CD4-positive, CD25-positive, alpha-beta regulatory T cell (primary cell): ENCODE measurements around the gene KRTAP10-2. TPM values are rescaled to one million over a fixed set of nuclear protein-coding genes. Genes with fewer than 3 reads are reported as not detected.
A peak's percentile ranks its signal among the peaks of the same experiment; 100 is the strongest.
"Not testable (repeated sequence)": the region's sequence is repeated elsewhere in the genome, so short reads cannot be mapped to it uniquely, and the experiment has no call there.

Experiments used
- ATAC-seq, 2 donors: fragments of 150-1000 bp; cut with Tn5 transposase; one replicate each; pipeline ENCODE4 v1.10.0; 2021; ENCODE audit warnings: low read depth in 2 of 2, moderate number of reproducible peaks in 2 of 2, moderate library complexity in 1 of 2
- DNase-seq, 3 donors: peaks; one replicate each; pipeline versions ENCODE4 v3.0.0 to v3.0.0-alpha.2; 2012 to 2022; ENCODE audit warnings: mixed read lengths in 1 of 3
- H3K27ac ChIP-seq: one replicate; pipeline ENCODE4 v1.7.0; 2013; ENCODE audit warnings: mild to moderate bottlenecking, low read length; ENCODE audit not compliant: insufficient read depth, poor library complexity, severe bottlenecking
- H3K27me3 ChIP-seq: one replicate; pipeline ENCODE4 v1.7.0; 2013; ENCODE audit warnings: low read length; ENCODE audit not compliant: control insufficient read depth, insufficient read depth
- H3K36me3 ChIP-seq: one replicate; pipeline ENCODE4 v1.7.0; 2013; ENCODE audit warnings: mild to moderate bottlenecking, low read length, moderate library complexity; ENCODE audit not compliant: control insufficient read depth, insufficient read depth
- H3K4me1 ChIP-seq: 2 replicates; pipeline ENCODE4 v1.7.0; 2013; ENCODE audit warnings: mild to moderate bottlenecking, low read length; ENCODE audit not compliant: insufficient read depth, control insufficient read depth, poor library complexity, severe bottlenecking
- H3K4me3 ChIP-seq: one replicate; pipeline ENCODE4 v1.7.0; 2013; ENCODE audit warnings: low read depth, mild to moderate bottlenecking, low read length, moderate library complexity
- H3K9me3 ChIP-seq, 2 experiments: 1 replicate in 1 of 2; 2 replicates in 1 of 2; pipeline ENCODE4 v1.7.0; 2013; ENCODE audit warnings: low read length in 2 of 2, mild to moderate bottlenecking in 1 of 2, moderate library complexity in 1 of 2; ENCODE audit not compliant: control insufficient read depth in 2 of 2
- H3K27ac Mint-ChIP-seq, 3 donors: one replicate each; pipeline ENCODE4 v1.8.0; 2020 to 2022; ENCODE audit warnings: mild to moderate bottlenecking in 3 of 3, mixed read lengths in 3 of 3, moderate library complexity in 2 of 3
- H3K27me3 Mint-ChIP-seq: one replicate; pipeline ENCODE4 v1.8.0; 2022; ENCODE audit warnings: mild to moderate bottlenecking, mixed read lengths
- H3K36me3 Mint-ChIP-seq: one replicate; pipeline ENCODE4 v1.8.0; 2020; ENCODE audit warnings: mixed read lengths
- H3K4me1 Mint-ChIP-seq, 4 donors: one replicate each; pipeline ENCODE4 v1.8.0; 2020 to 2022; ENCODE audit warnings: mixed read lengths in 4 of 4, mild to moderate bottlenecking in 1 of 4
- H3K4me3 Mint-ChIP-seq, 4 donors: one replicate each; pipeline ENCODE4 v1.8.0; 2020 to 2022; ENCODE audit warnings: mild to moderate bottlenecking in 4 of 4, mixed read lengths in 4 of 4, moderate library complexity in 3 of 4
- H3K9me3 Mint-ChIP-seq, 7 donors: one replicate each; pipeline ENCODE4 v1.8.0; 2020 to 2022; ENCODE audit warnings: mixed read lengths in 7 of 7, mild to moderate bottlenecking in 3 of 7, moderate library complexity in 2 of 7
- polyA plus RNA-seq, 4 donors: library from polyadenylated mRNA; unstranded; fragments of 300-500 nt; fragmentation: Illumina TruSeq; gene quantifications; one replicate each; pipeline ENCODE4 v1.2.3, GENCODE V29; 2021
- total RNA-seq: library from RNA; stranded (reverse); gene quantifications from one replicate; pipeline ENCODE4 v1.2.3, GENCODE V29; 2022

KRTAP10-2 gene
- total and polyA plus RNA-seq, 5 donors from 2014 or later = not detected

GRCh38 chr21:44580231-44580821 is 29.0 kb upstream of the KRTAP10-2 start, which contains the start of gene KRTAP10-5:
Gene KRTAP10-5, minus strand, starts transcription at chr21:44580604. Its CDS starts 26 bp downstream, at chr21:44580578.
- H3K27me3 Mint-ChIP-seq = peaks cover 26% of the 10 kb centered on the region
- DNase-seq, H3K4me1 ChIP-seq, H3K36me3 Mint-ChIP-seq, H3K27ac ChIP-seq, H3K27me3 ChIP-seq, H3K4me3 ChIP-seq, ATAC-seq, H3K36me3 ChIP-seq: not testable (repeated sequence)
- H3K4me3 Mint-ChIP-seq = peak within 1 kb of the TSS in 1 of 4 donors; percentile 65
- peaks cover 0 to 42% (median 10%) of the 10 kb centered on the region in 7 donors for H3K9me3 Mint-ChIP-seq
- peaks cover 21 to 26% of the 10 kb centered on the region in 2 experiments for H3K9me3 ChIP-seq
- H3K27ac Mint-ChIP-seq = peak within 1 kb of the TSS in 1 of 3 donors; percentile 58
- H3K4me1 Mint-ChIP-seq = peaks cover 9 to 14% (median 11%) of the 10 kb centered on the region in 4 donors

DNA sequence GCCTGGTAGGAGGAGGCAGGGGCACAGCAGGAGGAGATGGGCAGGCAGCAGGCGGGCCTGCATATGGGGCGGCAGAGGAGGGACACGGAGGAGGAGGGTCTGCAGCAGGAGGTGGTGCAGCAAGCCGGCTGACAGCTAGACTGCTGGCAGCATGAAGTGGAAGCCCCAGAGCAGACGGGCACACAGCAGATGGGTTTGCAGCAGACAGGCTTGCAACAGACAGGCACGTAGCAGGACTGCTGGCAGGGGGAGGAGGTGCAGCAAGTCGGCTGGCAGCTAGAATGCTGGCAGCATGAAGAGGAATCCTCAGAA is 28.5 kb upstream of the KRTAP10-2 start:
- H3K27ac Mint-ChIP-seq = peak overlapping the region in 1 of 3 donors; percentile 58
- ATAC-seq = no peak
- H3K4me3 Mint-ChIP-seq = peak overlapping the region in 1 of 4 donors; percentile 65

DNA sequence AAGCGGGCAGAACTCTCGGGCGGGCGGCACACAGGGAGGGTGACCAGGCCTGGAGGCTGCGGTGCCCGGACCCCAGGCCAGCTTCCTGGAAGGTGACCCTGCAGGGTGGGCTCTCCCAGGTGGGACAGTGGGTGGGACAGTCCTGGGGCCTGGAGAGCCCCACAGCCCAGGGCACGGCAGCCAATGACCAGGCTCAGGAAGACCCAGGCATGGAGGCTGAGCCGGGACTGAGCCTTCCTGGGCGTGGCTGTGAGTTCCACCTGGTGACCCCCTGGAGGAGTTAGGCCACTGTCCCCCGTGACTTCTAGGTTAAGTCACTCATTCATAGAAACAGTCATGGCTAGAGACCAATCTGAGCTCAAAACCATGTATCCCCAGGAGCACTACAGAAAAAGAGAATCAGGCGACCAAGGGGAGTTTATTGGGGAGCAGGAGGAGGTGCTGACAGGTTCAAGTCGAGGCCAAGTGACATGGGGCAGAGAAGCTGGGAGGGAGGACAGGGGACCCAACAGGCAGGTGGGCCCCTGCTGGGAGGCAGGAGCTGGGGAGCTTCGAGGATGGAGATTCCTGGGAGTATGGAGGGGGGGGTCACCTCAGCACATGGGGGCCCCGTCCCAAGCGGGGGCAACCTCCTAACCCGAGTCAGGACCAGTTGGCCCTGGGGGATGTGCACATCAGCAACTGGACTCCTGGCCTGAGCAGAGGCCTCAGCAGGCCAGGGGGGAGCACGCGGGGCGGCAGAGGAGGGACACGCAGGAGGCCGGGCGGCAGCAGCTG is 27.9 kb upstream of the KRTAP10-2 start:
- no peak overlapping the region for H3K27ac ChIP-seq
- Mint-ChIP-seq H3K27ac (no peak overlapping the region), H3K27me3 (peaks cover 33% of the 10 kb centered on the region), H3K4me3 (no peak overlapping the region), H3K9me3 (peaks cover 0 to 41% (median 10%) of the 10 kb centered on the region in 7 donors), H3K4me1 (peaks cover 6 to 15% (median 8%) of the 10 kb centered on the region in 4 donors), H3K36me3 (peaks cover 6% of the 10 kb centered on the region)
- no peak overlapping the region for H3K4me3 ChIP-seq
- no peaks in the 10 kb centered on the region for H3K27me3 ChIP-seq
- peaks cover 21 to 26% of the 10 kb centered on the region in 2 experiments for H3K9me3 ChIP-seq
- no peaks in the 10 kb centered on the region for H3K36me3 ChIP-seq
- no peak for DNase-seq
- ATAC-seq = no peak
- H3K4me1 ChIP-seq = peaks cover 5% of the 10 kb centered on the region

More for the DNA sequence above, 28.5 kb upstream of the KRTAP10-2 start:
- H3K27me3 ChIP-seq = no peaks in the 10 kb centered on the region
- no peak overlapping the region for H3K4me3 ChIP-seq
- no peak overlapping the region for H3K27ac ChIP-seq
- peaks cover 0 to 41% (median 10%) of the 10 kb centered on the region in 7 donors for H3K9me3 Mint-ChIP-seq
- peaks cover 6% of the 10 kb centered on the region for H3K36me3 Mint-ChIP-seq
- DNase-seq = no peak
- peaks cover 2% of the 10 kb centered on the region for H3K4me1 ChIP-seq
- no peaks in the 10 kb centered on the region for H3K36me3 ChIP-seq
- peaks cover 32% of the 10 kb centered on the region for H3K27me3 Mint-ChIP-seq
- H3K9me3 ChIP-seq = peaks cover 21 to 26% of the 10 kb centered on the region in 2 experiments
- peaks cover 9 to 17% (median 11%) of the 10 kb centered on the region in 4 donors for H3K4me1 Mint-ChIP-seq

DNA sequence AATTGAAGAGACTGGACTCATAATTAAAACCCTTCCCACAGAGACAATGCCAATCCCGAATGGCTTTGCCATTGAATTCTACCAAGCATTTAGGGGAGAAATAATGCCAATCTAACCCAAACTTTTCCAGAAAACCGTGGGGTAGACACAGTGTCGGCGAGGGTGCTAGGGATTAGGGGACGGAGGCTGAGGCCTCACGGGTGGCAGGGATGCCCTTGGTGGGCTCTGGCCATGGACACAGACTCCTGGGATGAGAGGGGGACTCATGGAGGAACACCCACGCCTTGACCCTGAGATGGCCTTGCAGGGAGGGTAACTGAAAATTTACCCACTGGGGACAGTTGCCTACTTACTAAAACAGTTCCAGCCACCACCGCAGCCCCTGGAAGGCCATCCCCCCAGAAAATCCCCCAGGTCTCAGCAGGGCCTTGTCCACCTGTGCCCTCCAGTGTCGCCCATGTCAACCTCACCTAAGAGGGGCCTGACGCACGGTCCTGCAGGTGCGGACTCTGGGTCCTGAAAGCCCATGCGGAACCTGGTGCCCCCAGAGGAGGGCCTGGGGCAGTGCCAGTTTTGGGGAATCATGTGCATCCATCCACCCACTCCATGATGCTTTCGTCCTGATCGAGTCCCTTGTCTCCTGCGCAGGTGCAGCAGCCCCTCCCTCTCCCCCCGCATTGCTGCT is 27.2 kb upstream of the KRTAP10-2 start:
- Mint-ChIP-seq H3K9me3 (peaks cover 0 to 41% (median 10%) of the 10 kb centered on the region in 7 donors), H3K36me3 (peaks cover 6% of the 10 kb centered on the region), H3K4me1 (peaks cover 0 to 8% (median under 1%) of the 10 kb centered on the region in 4 donors), H3K4me3 (no peak overlapping the region), H3K27ac (no peak overlapping the region), H3K27me3 (peaks cover 29% of the 10 kb centered on the region)
- ATAC-seq (no peak), DNase-seq (no peak)
- H3K27me3 ChIP-seq = no peaks in the 10 kb centered on the region
- no peak overlapping the region for H3K4me3 ChIP-seq
- H3K4me1 ChIP-seq = peaks cover 5% of the 10 kb centered on the region
- H3K27ac ChIP-seq = no peak overlapping the region
- no peaks in the 10 kb centered on the region for H3K36me3 ChIP-seq
- peaks cover 21 to 26% of the 10 kb centered on the region in 2 experiments for H3K9me3 ChIP-seq

DNA sequence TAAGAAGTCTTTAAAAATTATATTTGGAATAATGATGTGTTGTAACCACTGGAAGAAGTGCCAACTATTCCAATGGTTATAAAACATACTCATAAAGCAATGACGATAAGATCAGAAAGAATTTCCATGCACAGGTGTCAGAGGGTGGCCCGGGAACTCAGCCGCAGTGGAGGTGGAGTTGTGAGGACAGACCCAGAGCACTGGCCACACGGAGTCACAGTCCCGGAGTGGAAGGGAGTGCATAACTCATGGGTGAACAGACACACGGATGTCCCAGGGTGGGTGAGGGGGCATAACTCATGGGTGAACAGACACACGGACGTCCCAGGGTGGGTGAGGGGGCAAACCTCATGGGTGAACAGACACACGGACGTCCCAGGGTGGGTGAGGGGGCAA is 24.7 kb upstream of the KRTAP10-2 start:
- Histone ChIP-seq H3K27me3 (no peaks in the 10 kb centered on the region), H3K36me3 (no peaks in the 10 kb centered on the region), H3K27ac (no peak overlapping the region), H3K4me3 (no peak overlapping the region), H3K9me3 (peaks cover 13 to 14% of the 10 kb centered on the region in 2 experiments), H3K4me1 (peaks cover 5% of the 10 kb centered on the region)
- no peak overlapping the region for H3K27ac Mint-ChIP-seq
- H3K9me3 Mint-ChIP-seq = peaks cover 0 to 31% (median 4%) of the 10 kb centered on the region in 7 donors
- H3K4me1 Mint-ChIP-seq = peaks cover 0 to 5% (median 0%) of the 10 kb centered on the region in 4 donors
- ATAC-seq = no peak
- DNase-seq = no peak
- no peak overlapping the region for H3K4me3 Mint-ChIP-seq
- peaks cover 34% of the 10 kb centered on the region for H3K27me3 Mint-ChIP-seq
- H3K36me3 Mint-ChIP-seq = peaks cover 6% of the 10 kb centered on the region

GRCh38 chr21:44575307-44576024 is 24.2 kb upstream of the KRTAP10-2 start:
- Mint-ChIP-seq H3K27ac (no peak overlapping the region), H3K27me3 (peaks cover 32% of the 10 kb centered on the region), H3K4me1 (peaks cover 0 to 5% (median 0%) of the 10 kb centered on the region in 4 donors), H3K9me3 (peaks cover 0 to 27% (median 4%) of the 10 kb centered on the region in 7 donors), H3K4me3 (no peak overlapping the region), H3K36me3 (peaks cover 6% of the 10 kb centered on the region)
- Histone ChIP-seq H3K4me1 (peaks cover 5% of the 10 kb centered on the region), H3K27ac (no peak overlapping the region), H3K27me3 (no peaks in the 10 kb centered on the region), H3K9me3 (peaks cover 11 to 12% of the 10 kb centered on the region in 2 experiments), H3K4me3 (no peak overlapping the region), H3K36me3 (no peaks in the 10 kb centered on the region)
- no peak for ATAC-seq
- no peak for DNase-seq
